ENCODE measurements around the gene NUP54.

NUP54 gene

DNA sequence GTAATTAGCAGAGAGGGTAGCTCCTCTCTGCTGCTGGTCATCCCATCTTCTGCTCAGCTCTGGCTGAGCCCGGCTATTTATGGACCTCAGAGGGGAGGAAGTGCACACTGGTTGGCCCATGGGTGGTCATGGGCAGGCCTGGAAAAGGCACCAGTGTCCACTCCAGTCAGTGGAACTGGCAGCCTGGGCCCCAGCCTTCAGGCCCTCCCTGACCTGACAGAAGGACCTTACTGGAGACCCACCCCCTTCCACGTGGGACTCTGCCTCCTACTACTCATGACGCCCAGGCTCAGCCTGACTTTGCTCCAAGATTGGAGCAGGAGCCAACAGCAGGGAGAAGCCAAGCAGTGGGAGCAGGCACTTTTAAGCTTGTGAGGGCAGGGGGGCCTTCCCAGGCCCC, 81.7 kb downstream of the NUP54 start:
- DNase-seq = no peak
